CD14-positive monocyte (primary cell): ENCODE results near the gene IGLL1. TPM values are rescaled to one million over a fixed set of nuclear protein-coding genes. Genes with fewer than 3 reads are reported as not detected.
A peak's percentile ranks its signal among the peaks of the same experiment; 100 is the strongest.

Experiments used
- DNase-seq, 3 donors: peaks; one replicate each; pipeline ENCODE4 v3.0.0-alpha.2; 2011 to 2022
- H2AFZ ChIP-seq: 2 replicates; pipeline ENCODE4 v1.6.0; 2012; ENCODE audit warnings: mild to moderate bottlenecking, low read depth, low read length, inconsistent platforms; ENCODE audit not compliant: insufficient read depth, poor library complexity, severe bottlenecking
- H3K27ac ChIP-seq, 2 donors: 1 replicate in 1 of 2; 2 replicates in 1 of 2; pipeline ENCODE4 v1.5.1; 2012 to 2013; ENCODE audit warnings: low read length in 2 of 2, control low read depth in 1 of 2, inconsistent platforms in 1 of 2, low read depth in 1 of 2, mild to moderate bottlenecking in 1 of 2
- H3K27me3 ChIP-seq, 2 donors: one replicate each; pipeline versions ENCODE4 v1.6.0 to v1.6.1; 2011 to 2013; ENCODE audit warnings: low read length in 2 of 2; ENCODE audit not compliant: control insufficient read depth in 2 of 2, insufficient read depth in 2 of 2
- H3K36me3 ChIP-seq, 2 donors: replicated peaks in 1 of 2; 1 replicate in 1 of 2; 2 replicates in 1 of 2; pipeline versions ENCODE4 v1.5.1 to v1.6.1; 2012 to 2013; ENCODE audit warnings: low read length in 2 of 2, control low read depth in 1 of 2, inconsistent platforms in 1 of 2, mild to moderate bottlenecking in 1 of 2; ENCODE audit not compliant: insufficient read depth in 2 of 2, control insufficient read depth in 1 of 2
- H3K4me1 ChIP-seq, 2 donors: 1 replicate in 1 of 2; 2 replicates in 1 of 2; pipeline versions ENCODE4 v1.5.1 to v1.6.1; 2012 to 2013; ENCODE audit warnings: low read length in 2 of 2, control low read depth in 1 of 2, inconsistent platforms in 1 of 2, mild to moderate bottlenecking in 1 of 2, moderate library complexity in 1 of 2; ENCODE audit not compliant: insufficient read depth in 2 of 2, control insufficient read depth in 1 of 2
- H3K4me2 ChIP-seq: replicated peaks from 2 replicates; pipeline ENCODE3; 2012; ENCODE audit warnings: low read length, moderate library complexity, mild to moderate bottlenecking; ENCODE audit not compliant: poor library complexity, severe bottlenecking; ENCODE audit errors: extremely low read depth
- H3K4me3 ChIP-seq, 3 experiments: fragments of 200-600 bp in 1 of 3; sonication (generic) in 1 of 3; replicated peaks in 1 of 3; 1 replicate in 2 of 3; 2 replicates in 1 of 3; pipeline ENCODE4 v1.5.1; 2011 to 2013; ENCODE audit warnings: low read length in 3 of 3, mild to moderate bottlenecking in 3 of 3, control low read depth in 2 of 3, low read depth in 2 of 3, inconsistent platforms in 1 of 3, moderate library complexity in 1 of 3
- H3K79me2 ChIP-seq: 2 replicates; pipeline ENCODE4 v1.6.0; 2012; ENCODE audit warnings: mild to moderate bottlenecking, control low read depth, inconsistent platforms, low read length, moderate library complexity; ENCODE audit not compliant: insufficient read depth
- H3K9ac ChIP-seq: 2 replicates; pipeline ENCODE4 v1.6.0; 2017; ENCODE audit warnings: low read length, mild to moderate bottlenecking; ENCODE audit not compliant: insufficient read depth, poor library complexity, severe bottlenecking
- H3K9me3 ChIP-seq, 2 donors: replicated peaks in 1 of 2; 1 replicate in 1 of 2; 2 replicates in 1 of 2; pipeline versions ENCODE4 v1.5.1 to v1.6.1; 2012 to 2013; ENCODE audit warnings: low read length in 2 of 2, control low read depth in 1 of 2; ENCODE audit not compliant: control insufficient read depth in 1 of 2, insufficient read depth in 1 of 2
- H4K20me1 ChIP-seq: 2 replicates; pipeline ENCODE4 v1.6.0; 2012; ENCODE audit warnings: mild to moderate bottlenecking, low read length, control low read depth, moderate library complexity; ENCODE audit not compliant: insufficient read depth
- H3K27ac Mint-ChIP-seq, 7 donors: one replicate each; pipeline ENCODE4 v1.8.0; 2020; ENCODE audit warnings: mild to moderate bottlenecking in 7 of 7, mixed read lengths in 7 of 7, moderate library complexity in 6 of 7, inconsistent platforms in 2 of 7
- H3K27me3 Mint-ChIP-seq, 3 donors: one replicate each; pipeline ENCODE4 v1.8.0; 2021 to 2022; ENCODE audit warnings: low read depth in 3 of 3, mild to moderate bottlenecking in 3 of 3, mixed read lengths in 3 of 3, moderate library complexity in 3 of 3, inconsistent platforms in 1 of 3
- H3K36me3 Mint-ChIP-seq, 2 donors: one replicate each; pipeline ENCODE4 v1.8.0; 2020; ENCODE audit warnings: mixed read lengths in 2 of 2, inconsistent platforms in 1 of 2, mild to moderate bottlenecking in 1 of 2
- H3K4me1 Mint-ChIP-seq: one replicate; pipeline ENCODE4 v1.8.0; 2020; ENCODE audit warnings: mild to moderate bottlenecking, mixed read lengths
- H3K4me3 Mint-ChIP-seq, 2 donors: one replicate each; pipeline ENCODE4 v1.8.0; 2020; ENCODE audit warnings: mild to moderate bottlenecking in 2 of 2, mixed read lengths in 2 of 2, moderate library complexity in 1 of 2
- H3K9me3 Mint-ChIP-seq, 7 donors: one replicate each; pipeline ENCODE4 v1.8.0; 2020 to 2022; ENCODE audit warnings: mixed read lengths in 7 of 7, mild to moderate bottlenecking in 6 of 7, moderate library complexity in 6 of 7, inconsistent platforms in 2 of 7
- WGBS: methylation state at CpG from one replicate; pipeline ENCODE4 v1.1.5; 2013; ENCODE audit warnings: missing lambda C conversion rate; ENCODE audit not compliant: insufficient coverage; 5-methylcytosine and 5-hydroxymethylcytosine counted together
- intact Hi-C, 2 donors: fragments of 100-400 bp; cut with micrococcal nuclease; formaldehyde crosslinking; loops; one replicate each; pipeline versions ENCODE4 v1.15.0 to v1.15.1; 2023
- polyA plus RNA-seq, 3 donors: library from polyadenylated mRNA; depleted of rRNA in 1 of 3; unstranded in 2 of 3; stranded (reverse) in 1 of 3; fragments of 300-500 nt in 2 of 3; fragments of >200 nt in 1 of 3; fragmentation: Illumina TruSeq in 2 of 3; gene quantifications; 1 replicate in 2 of 3; 2 replicates in 1 of 3; pipeline ENCODE4 v1.2.3, GENCODE V29; 2012 to 2021
- small RNA-seq: library from RNA; depleted of rRNA; stranded (forward); fragments of <200 nt; gene quantifications from one replicate; pipeline ENCODE3, GENCODE V24; 2012; ENCODE audit warnings: low read depth; ENCODE audit not compliant: insufficient read length
- TF ChIP-seq, protein P1 (sequence below): fragments of 200-600 bp; IDR thresholded peaks from one replicate; pipeline ENCODE4 v1.8.0; 2022; ENCODE audit warnings: antibody characterized with exemption, mild to moderate bottlenecking

Gene IGLL1
- polyA plus RNA-seq, 3 donors: not detected

DNA sequence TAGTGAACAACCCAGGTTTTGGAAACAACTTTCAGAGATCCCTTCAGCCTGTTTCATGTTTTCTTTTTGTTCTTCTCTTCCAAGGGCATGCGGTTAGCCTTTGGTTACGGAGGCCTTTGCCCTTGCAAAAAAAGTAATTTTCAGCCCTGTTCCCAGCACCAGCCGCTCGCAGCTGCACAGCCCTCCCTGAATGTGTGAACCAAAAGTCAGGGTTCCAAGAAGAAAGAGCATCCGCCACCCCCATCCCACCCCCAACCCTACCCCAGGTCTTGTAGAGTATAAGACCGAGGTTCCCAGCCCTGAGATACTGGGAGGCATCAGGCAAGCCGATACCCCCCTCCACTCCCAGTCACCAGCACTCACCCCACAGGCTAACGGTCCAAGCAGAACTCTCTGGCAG lies 56.4 kb downstream of the IGLL1 start:
- H4K20me1 ChIP-seq: no peaks in the 10 kb centered on the region
- Mint-ChIP-seq H3K27ac (peak overlapping the region in 1 of 7 donors; percentile 54), H3K9me3 (peaks cover 0 to 3% (median 0%) of the 10 kb centered on the region in 7 donors), H3K36me3 (peaks cover 0 to 4% of the 10 kb centered on the region in 2 donors), H3K4me3 (no peak overlapping the region), H3K4me1 (peaks cover 20% of the 10 kb centered on the region), H3K27me3 (peaks cover 31 to 45% (median 41%) of the 10 kb centered on the region in 3 donors)
- H2AFZ ChIP-seq: no peak overlapping the region
- H3K36me3 ChIP-seq: no peaks in the 10 kb centered on the region
- H3K27me3 ChIP-seq: peaks cover 5 to 34% of the 10 kb centered on the region in 2 donors
- TF ChIP-seq, protein P1, sequence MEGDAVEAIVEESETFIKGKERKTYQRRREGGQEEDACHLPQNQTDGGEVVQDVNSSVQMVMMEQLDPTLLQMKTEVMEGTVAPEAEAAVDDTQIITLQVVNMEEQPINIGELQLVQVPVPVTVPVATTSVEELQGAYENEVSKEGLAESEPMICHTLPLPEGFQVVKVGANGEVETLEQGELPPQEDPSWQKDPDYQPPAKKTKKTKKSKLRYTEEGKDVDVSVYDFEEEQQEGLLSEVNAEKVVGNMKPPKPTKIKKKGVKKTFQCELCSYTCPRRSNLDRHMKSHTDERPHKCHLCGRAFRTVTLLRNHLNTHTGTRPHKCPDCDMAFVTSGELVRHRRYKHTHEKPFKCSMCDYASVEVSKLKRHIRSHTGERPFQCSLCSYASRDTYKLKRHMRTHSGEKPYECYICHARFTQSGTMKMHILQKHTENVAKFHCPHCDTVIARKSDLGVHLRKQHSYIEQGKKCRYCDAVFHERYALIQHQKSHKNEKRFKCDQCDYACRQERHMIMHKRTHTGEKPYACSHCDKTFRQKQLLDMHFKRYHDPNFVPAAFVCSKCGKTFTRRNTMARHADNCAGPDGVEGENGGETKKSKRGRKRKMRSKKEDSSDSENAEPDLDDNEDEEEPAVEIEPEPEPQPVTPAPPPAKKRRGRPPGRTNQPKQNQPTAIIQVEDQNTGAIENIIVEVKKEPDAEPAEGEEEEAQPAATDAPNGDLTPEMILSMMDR: no peak
- H3K9me3 ChIP-seq: no peaks in the 10 kb centered on the region
- no peaks in the 10 kb centered on the region for H3K79me2 ChIP-seq
- intact Hi-C loops: no loop called here
- peaks cover 11 to 18% of the 10 kb centered on the region in 2 donors for H3K4me1 ChIP-seq
- no peak overlapping the region for H3K9ac ChIP-seq
- H3K4me2 ChIP-seq: no peak overlapping the region
- 100% methylated on average over 2 of the region's 8 CpGs for WGBS
- no peak for DNase-seq
- H3K27ac ChIP-seq: no peak overlapping the region
- no peak overlapping the region for H3K4me3 ChIP-seq

Small RNA genes within 50 kb of the gene (small RNA-seq; reads per million reads assigned to genes)
- gene AP000346.3: not detected

Other genes starting within 250 kb of the IGLL1 start
- gene DRICH1, start 52.0 kb upstream of the IGLL1 start, polyA plus RNA-seq: 1 to 10 TPM in 1 of 3 donors, not detected in 2; 1.7 TPM
- 1 to 10 TPM; 2.3 to 2.4 (median 2.3) TPM for gene RGL4, start 110.7 kb upstream of the IGLL1 start, polyA plus RNA-seq
- gene ZNF70, start 170.8 kb upstream of the IGLL1 start, polyA plus RNA-seq: under 1 TPM; 0.04 to 0.85 (median 0.09) TPM
- gene VPREB3, start 174.1 kb upstream of the IGLL1 start, polyA plus RNA-seq: 1 to 10 TPM in 2 of 3 donors, under 1 TPM in 1; 0.88 to 1.0 (median 1.0) TPM
- gene C22orf15, start 182.7 kb upstream of the IGLL1 start, polyA plus RNA-seq: under 1 TPM in 1 of 3 donors, not detected in 2; 0.29 TPM
- 10 to 100 TPM; 15.3 to 46.7 (median 26.8) TPM for gene CHCHD10, start 187.7 kb upstream of the IGLL1 start, polyA plus RNA-seq
- not detected for gene MMP11, start 192.6 kb upstream of the IGLL1 start, polyA plus RNA-seq
- 10 to 100 TPM; 30.3 to 71.8 (median 31.5) TPM for gene SMARCB1, start 206.7 kb upstream of the IGLL1 start, polyA plus RNA-seq